ENCODE measurements around the gene MBD3L2.
"Not testable (repeated sequence)": the region's sequence is repeated elsewhere in the genome, so short reads cannot be mapped to it uniquely, and the experiment has no call there.

DNA sequence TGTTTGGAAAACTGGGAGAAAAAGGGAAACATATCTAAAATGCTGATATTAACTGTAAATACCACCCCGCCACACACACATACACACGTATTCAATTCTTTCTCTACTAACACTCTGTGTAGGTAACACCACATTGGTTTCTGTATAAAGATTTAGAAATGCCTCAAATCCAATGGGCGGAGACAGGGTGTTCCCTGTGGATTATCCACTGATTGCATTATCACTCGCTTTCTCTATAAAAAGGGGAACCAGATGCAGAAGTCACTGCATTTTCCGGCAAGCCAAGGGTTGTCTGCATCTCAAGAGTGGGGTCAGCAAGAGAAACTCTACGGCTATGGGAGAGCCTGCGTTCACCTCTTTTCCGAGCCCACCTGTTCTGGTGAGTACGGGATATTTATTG, 18.8 kb upstream of the MBD3L2 start, which contains the start of gene MBD3L5:
- TF ChIP-seq CTCF (IDR thresholded peaks at IDR 0.05 in 8 of 11, conservative IDR thresholded peaks at IDR 0.05 in 3 of 11); POLR2A (IDR thresholded peaks at IDR 0.05): not testable (repeated sequence)

All from spleen (tissue), 7 donors.